MM.1S (cell line): ENCODE measurements around the gene SORCS2.

Source experiments
- DNase-seq: peaks from one replicate; pipeline ENCODE4 v3.0.0-alpha.2; 2015
- H2AFZ ChIP-seq: fragments of 300-600 bp; sonication (generic); 2 replicates; pipeline ENCODE4 v1.6.0; 2016; ENCODE audit warnings: antibody characterized with exemption, low read length
- H3F3A ChIP-seq: fragments of 300-600 bp; sonication (generic); 2 replicates; pipeline ENCODE4 v1.6.1; 2016; ENCODE audit warnings: mild to moderate bottlenecking, antibody characterized with exemption, low read length, moderate library complexity, mixed read lengths; ENCODE audit not compliant: insufficient read depth
- H3K27ac ChIP-seq: fragments of 300-600 bp; sonication (generic); 2 replicates; pipeline ENCODE4 v1.5.1; 2016; ENCODE audit warnings: mild to moderate bottlenecking, low read length
- H3K27me3 ChIP-seq: fragments of 300-600 bp; sonication (generic); replicated peaks from 2 replicates; pipeline ENCODE4 v1.6.0; 2016; ENCODE audit warnings: low read length; ENCODE audit not compliant: insufficient read depth
- H3K36me3 ChIP-seq: fragments of 300-600 bp; sonication (generic); replicated peaks from 2 replicates; pipeline ENCODE4 v1.6.1; 2016; ENCODE audit warnings: mild to moderate bottlenecking, low read length, mixed read lengths; ENCODE audit not compliant: insufficient read depth
- H3K4me1 ChIP-seq: fragments of 300-600 bp; sonication (generic); 2 replicates; pipeline ENCODE4 v1.6.1; 2016; ENCODE audit warnings: low read length, mixed read lengths
- H3K4me2 ChIP-seq: fragments of 300-600 bp; sonication (generic); 2 replicates; pipeline ENCODE4 v1.6.0; 2016; ENCODE audit warnings: low read depth, low read length
- H3K4me3 ChIP-seq: fragments of 300-600 bp; sonication (generic); 2 replicates; pipeline ENCODE4 v1.5.1; 2016; ENCODE audit warnings: low read length, mixed read lengths
- H3K79me2 ChIP-seq: fragments of 300-600 bp; sonication (generic); 2 replicates; pipeline ENCODE4 v1.6.1; 2016; ENCODE audit warnings: mixed run types, low read length, mixed read lengths
- H3K9ac ChIP-seq: fragments of 300-600 bp; sonication (generic); 2 replicates; pipeline ENCODE4 v1.6.1; 2016; ENCODE audit warnings: low read length, mixed read lengths
- H3K9me2 ChIP-seq: fragments of 300-600 bp; sonication (generic); replicated peaks from 2 replicates; pipeline ENCODE4 v1.6.1; 2016; ENCODE audit warnings: mild to moderate bottlenecking, low read length, mixed read lengths; ENCODE audit not compliant: insufficient read depth
- H3K9me3 ChIP-seq: fragments of 300-600 bp; sonication (generic); replicated peaks from 2 replicates; pipeline ENCODE4 v1.6.1; 2016; ENCODE audit warnings: mild to moderate bottlenecking, low read length, mixed read lengths; ENCODE audit not compliant: insufficient read depth
- H4K20me1 ChIP-seq: fragments of 300-600 bp; sonication (generic); 2 replicates; pipeline ENCODE4 v1.6.1; 2016; ENCODE audit warnings: mild to moderate bottlenecking, low read length, moderate library complexity, mixed read lengths; ENCODE audit not compliant: insufficient read depth
- EZH2 ChIP-seq: fragments of 300-600 bp; sonication (generic); optimal IDR thresholded peaks from 2 replicates; pipeline ENCODE3; 2017; ENCODE audit warnings: low read depth, mild to moderate bottlenecking, antibody characterized with exemption, low read length, mixed read lengths
- EZH2phosphoT487 ChIP-seq: fragments of 300-600 bp; sonication (generic); IDR thresholded peaks from 2 replicates; pipeline ENCODE4 v1.6.1; 2018; ENCODE audit warnings: antibody characterized with exemption, low read length
- TF ChIP-seq, protein P1 (sequence below): fragments of 300-600 bp; sonication (generic); IDR thresholded peaks from 2 replicates; pipeline ENCODE4 v1.5.1; 2016; ENCODE audit warnings: antibody characterized with exemption, low read length, mixed read lengths

The SORCS2 gene

GRCh38 chr4:7624396-7624980 is 432.1 kb downstream of the SORCS2 start:
- no peaks in the 10 kb centered on the region for H3K9me3 ChIP-seq
- H2AFZ ChIP-seq, result no peak overlapping the region
- no peaks in the 10 kb centered on the region for H3K79me2 ChIP-seq
- no peaks in the 10 kb centered on the region for H3K4me1 ChIP-seq
- no peaks in the 10 kb centered on the region for H3K36me3 ChIP-seq
- H3K9ac ChIP-seq, result no peak overlapping the region
- no peaks in the 10 kb centered on the region for H4K20me1 ChIP-seq
- H3K4me3 ChIP-seq, result no peak overlapping the region
- TF ChIP-seq, protein P1, sequence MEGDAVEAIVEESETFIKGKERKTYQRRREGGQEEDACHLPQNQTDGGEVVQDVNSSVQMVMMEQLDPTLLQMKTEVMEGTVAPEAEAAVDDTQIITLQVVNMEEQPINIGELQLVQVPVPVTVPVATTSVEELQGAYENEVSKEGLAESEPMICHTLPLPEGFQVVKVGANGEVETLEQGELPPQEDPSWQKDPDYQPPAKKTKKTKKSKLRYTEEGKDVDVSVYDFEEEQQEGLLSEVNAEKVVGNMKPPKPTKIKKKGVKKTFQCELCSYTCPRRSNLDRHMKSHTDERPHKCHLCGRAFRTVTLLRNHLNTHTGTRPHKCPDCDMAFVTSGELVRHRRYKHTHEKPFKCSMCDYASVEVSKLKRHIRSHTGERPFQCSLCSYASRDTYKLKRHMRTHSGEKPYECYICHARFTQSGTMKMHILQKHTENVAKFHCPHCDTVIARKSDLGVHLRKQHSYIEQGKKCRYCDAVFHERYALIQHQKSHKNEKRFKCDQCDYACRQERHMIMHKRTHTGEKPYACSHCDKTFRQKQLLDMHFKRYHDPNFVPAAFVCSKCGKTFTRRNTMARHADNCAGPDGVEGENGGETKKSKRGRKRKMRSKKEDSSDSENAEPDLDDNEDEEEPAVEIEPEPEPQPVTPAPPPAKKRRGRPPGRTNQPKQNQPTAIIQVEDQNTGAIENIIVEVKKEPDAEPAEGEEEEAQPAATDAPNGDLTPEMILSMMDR, result no peak
- TF ChIP-seq EZH2 (no peak), EZH2phosphoT487 (no peak)
- no peak for DNase-seq
- H3K27ac ChIP-seq, result no peak overlapping the region
- H3K27me3 ChIP-seq, result peaks cover 91% of the 10 kb centered on the region
- no peaks in the 10 kb centered on the region for H3F3A ChIP-seq
- no peak overlapping the region for H3K4me2 ChIP-seq
- no peaks in the 10 kb centered on the region for H3K9me2 ChIP-seq

DNA sequence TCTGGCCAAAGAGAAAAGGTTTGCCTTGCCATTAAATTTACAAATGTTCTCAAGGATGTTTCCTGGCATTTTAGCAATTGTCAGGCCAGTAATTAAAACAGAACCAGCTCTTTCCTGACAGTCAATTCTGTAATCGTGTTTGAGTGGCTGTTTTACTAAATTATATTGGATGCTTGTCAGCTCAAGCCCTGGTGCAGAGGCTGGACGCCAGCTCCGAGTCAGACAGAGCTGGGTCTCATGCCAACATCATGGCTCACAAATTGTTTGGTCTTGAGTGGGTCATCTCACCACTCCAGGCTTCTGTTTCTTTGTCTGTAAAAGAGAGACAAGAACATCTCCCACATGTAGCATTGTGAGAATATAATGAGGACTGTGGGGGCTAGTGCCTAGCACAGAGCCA is 432.7 kb downstream of the SORCS2 start:
- no peaks in the 10 kb centered on the region for H3K4me1 ChIP-seq
- no peak overlapping the region for H3K9ac ChIP-seq
- H3K27me3 ChIP-seq, result peaks cover 91% of the 10 kb centered on the region
- DNase-seq, result no peak
- H3K9me2 ChIP-seq, result no peaks in the 10 kb centered on the region
- H3K9me3 ChIP-seq, result no peaks in the 10 kb centered on the region
- H4K20me1 ChIP-seq, result no peaks in the 10 kb centered on the region
- TF ChIP-seq, protein P1, result no peak
- H3K4me2 ChIP-seq, result no peak overlapping the region
- no peak overlapping the region for H3K4me3 ChIP-seq
- H3K36me3 ChIP-seq, result no peaks in the 10 kb centered on the region
- H3K27ac ChIP-seq, result no peak overlapping the region
- no peaks in the 10 kb centered on the region for H3F3A ChIP-seq
- H3K79me2 ChIP-seq, result no peaks in the 10 kb centered on the region
- H2AFZ ChIP-seq, result no peak overlapping the region

DNA sequence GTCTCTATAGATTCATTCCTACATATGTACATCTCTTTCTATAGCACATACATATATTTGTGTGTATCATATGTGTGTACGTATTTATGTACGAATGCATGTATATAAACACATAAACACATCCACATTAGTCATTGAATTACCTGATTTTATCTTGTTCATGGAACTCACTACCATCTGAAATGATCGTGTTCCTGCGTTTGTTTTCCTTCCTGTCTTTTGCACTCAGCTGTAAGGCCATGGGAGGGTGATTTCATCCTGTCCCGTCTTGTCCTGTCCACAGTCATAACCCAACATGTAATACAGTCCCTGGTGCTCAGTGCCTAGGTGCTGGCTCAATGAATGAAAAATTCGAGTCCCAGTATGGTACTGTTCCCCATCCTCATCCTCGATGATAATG is 434.2 kb downstream of the SORCS2 start:
- Histone ChIP-seq H3K9me2 (no peaks in the 10 kb centered on the region), H3K27ac (no peak overlapping the region), H3K36me3 (no peaks in the 10 kb centered on the region), H3K27me3 (peaks cover 91% of the 10 kb centered on the region), H4K20me1 (no peaks in the 10 kb centered on the region), H3K9me3 (no peaks in the 10 kb centered on the region), H3K79me2 (no peaks in the 10 kb centered on the region), H3K4me3 (no peak overlapping the region), H3K9ac (no peak overlapping the region), H3K4me1 (no peaks in the 10 kb centered on the region), H2AFZ (no peak overlapping the region), H3K4me2 (no peak overlapping the region), H3F3A (no peaks in the 10 kb centered on the region)
- no peak for DNase-seq
- no peak for TF ChIP-seq EZH2
- TF ChIP-seq, protein P1, result no peak
- no peak for TF ChIP-seq EZH2phosphoT487
